ENCODE measurements around the gene SCUBE2.

GRCh38 chr11:8973121-8973520 lies 118.3 kb downstream of the SCUBE2 start:
- no peak for TF ChIP-seq CTCF (IDR thresholded peaks at IDR 0.05; ENCODE audit: insufficient read depth, low read depth, low read length)
- no peak for TF ChIP-seq EZH2 (IDR thresholded peaks at IDR 0.05; ENCODE audit: insufficient read depth, low read length)
